HL-60 (cell line): ENCODE results near the gene ANXA3.

Source experiments
- DNase-seq, 2 experiments: peaks; one replicate each; pipeline ENCODE4 v3.0.0-alpha.2; 2010 to 2020; ENCODE audit warnings: low read depth in 1 of 2, low spot score in 1 of 2
- H3K27ac ChIP-seq: fragments of 250-450 bp; sonication (Bioruptor Pico); replicated peaks from 2 replicates; pipeline ENCODE4 v1.5.1; 2020; ENCODE audit warnings: mild to moderate bottlenecking, moderate library complexity
- H3K27me3 ChIP-seq: fragments of 250-450 bp; sonication (Bioruptor Pico); 2 replicates; pipeline ENCODE4 v1.5.1; 2021; ENCODE audit warnings: mild to moderate bottlenecking, moderate library complexity; ENCODE audit not compliant: insufficient read depth, poor library complexity, severe bottlenecking
- H3K4me3 ChIP-seq: replicated peaks from 2 replicates; pipeline ENCODE4 v1.5.1; 2011; ENCODE audit warnings: mild to moderate bottlenecking, control low read depth, low read length; ENCODE audit not compliant: insufficient read depth
- GABPA ChIP-seq: IDR thresholded peaks from 2 replicates; pipeline ENCODE4 v1.6.1; 2012; ENCODE audit warnings: low read depth
- POLR2AphosphoS5 ChIP-seq: IDR thresholded peaks from 2 replicates; pipeline ENCODE4 v1.6.1; 2012; ENCODE audit warnings: low read depth
- SPI1 ChIP-seq: IDR thresholded peaks from 2 replicates; pipeline ENCODE4 v1.6.1; 2012; ENCODE audit warnings: low read depth, mild to moderate bottlenecking, borderline replicate concordance
- TF ChIP-seq, protein P1 (sequence below): IDR thresholded peaks from 2 replicates; pipeline ENCODE4 v1.6.1; 2012; ENCODE audit warnings: low read depth; ENCODE audit not compliant: insufficient replicate concordance
- TF ChIP-seq, protein P2 (sequence below): IDR thresholded peaks from one replicate; pipeline ENCODE4 v1.5.1; 2011; ENCODE audit warnings: low read length, control low read depth, inconsistent platforms; ENCODE audit not compliant: insufficient read depth

Gene ANXA3

DNA sequence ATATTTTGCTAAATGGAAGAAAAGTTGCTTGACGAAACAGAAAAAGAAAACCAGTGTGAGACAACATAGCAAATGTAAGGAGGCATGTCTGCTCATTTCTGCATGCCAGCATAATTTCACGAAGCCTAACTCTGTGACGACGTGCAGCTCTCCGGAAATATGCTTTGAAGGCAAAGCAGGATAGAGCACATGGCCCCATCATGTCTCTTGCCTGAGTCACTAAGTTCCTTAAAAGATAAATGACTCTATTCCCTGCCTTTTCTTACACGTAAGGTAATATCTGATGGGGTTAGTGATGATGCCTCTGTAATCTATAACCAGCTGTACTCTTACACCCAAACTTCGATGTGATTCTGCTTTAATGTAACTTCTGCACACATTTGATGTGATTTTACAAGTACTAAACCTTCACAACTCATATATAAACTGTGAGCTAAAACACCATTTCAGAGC lies 64.5 kb downstream of the ANXA3 start:
- no peak for DNase-seq
- Histone ChIP-seq H3K27me3 (no peaks in the 10 kb centered on the region), H3K27ac (no peak overlapping the region), H3K4me3 (no peak overlapping the region)
- TF ChIP-seq SPI1 (no peak), GABPA (no peak)
- TF ChIP-seq, protein P1, sequence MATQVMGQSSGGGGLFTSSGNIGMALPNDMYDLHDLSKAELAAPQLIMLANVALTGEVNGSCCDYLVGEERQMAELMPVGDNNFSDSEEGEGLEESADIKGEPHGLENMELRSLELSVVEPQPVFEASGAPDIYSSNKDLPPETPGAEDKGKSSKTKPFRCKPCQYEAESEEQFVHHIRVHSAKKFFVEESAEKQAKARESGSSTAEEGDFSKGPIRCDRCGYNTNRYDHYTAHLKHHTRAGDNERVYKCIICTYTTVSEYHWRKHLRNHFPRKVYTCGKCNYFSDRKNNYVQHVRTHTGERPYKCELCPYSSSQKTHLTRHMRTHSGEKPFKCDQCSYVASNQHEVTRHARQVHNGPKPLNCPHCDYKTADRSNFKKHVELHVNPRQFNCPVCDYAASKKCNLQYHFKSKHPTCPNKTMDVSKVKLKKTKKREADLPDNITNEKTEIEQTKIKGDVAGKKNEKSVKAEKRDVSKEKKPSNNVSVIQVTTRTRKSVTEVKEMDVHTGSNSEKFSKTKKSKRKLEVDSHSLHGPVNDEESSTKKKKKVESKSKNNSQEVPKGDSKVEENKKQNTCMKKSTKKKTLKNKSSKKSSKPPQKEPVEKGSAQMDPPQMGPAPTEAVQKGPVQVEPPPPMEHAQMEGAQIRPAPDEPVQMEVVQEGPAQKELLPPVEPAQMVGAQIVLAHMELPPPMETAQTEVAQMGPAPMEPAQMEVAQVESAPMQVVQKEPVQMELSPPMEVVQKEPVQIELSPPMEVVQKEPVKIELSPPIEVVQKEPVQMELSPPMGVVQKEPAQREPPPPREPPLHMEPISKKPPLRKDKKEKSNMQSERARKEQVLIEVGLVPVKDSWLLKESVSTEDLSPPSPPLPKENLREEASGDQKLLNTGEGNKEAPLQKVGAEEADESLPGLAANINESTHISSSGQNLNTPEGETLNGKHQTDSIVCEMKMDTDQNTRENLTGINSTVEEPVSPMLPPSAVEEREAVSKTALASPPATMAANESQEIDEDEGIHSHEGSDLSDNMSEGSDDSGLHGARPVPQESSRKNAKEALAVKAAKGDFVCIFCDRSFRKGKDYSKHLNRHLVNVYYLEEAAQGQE = no peak
- TF ChIP-seq, protein P2, sequence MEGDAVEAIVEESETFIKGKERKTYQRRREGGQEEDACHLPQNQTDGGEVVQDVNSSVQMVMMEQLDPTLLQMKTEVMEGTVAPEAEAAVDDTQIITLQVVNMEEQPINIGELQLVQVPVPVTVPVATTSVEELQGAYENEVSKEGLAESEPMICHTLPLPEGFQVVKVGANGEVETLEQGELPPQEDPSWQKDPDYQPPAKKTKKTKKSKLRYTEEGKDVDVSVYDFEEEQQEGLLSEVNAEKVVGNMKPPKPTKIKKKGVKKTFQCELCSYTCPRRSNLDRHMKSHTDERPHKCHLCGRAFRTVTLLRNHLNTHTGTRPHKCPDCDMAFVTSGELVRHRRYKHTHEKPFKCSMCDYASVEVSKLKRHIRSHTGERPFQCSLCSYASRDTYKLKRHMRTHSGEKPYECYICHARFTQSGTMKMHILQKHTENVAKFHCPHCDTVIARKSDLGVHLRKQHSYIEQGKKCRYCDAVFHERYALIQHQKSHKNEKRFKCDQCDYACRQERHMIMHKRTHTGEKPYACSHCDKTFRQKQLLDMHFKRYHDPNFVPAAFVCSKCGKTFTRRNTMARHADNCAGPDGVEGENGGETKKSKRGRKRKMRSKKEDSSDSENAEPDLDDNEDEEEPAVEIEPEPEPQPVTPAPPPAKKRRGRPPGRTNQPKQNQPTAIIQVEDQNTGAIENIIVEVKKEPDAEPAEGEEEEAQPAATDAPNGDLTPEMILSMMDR = no peak

DNA sequence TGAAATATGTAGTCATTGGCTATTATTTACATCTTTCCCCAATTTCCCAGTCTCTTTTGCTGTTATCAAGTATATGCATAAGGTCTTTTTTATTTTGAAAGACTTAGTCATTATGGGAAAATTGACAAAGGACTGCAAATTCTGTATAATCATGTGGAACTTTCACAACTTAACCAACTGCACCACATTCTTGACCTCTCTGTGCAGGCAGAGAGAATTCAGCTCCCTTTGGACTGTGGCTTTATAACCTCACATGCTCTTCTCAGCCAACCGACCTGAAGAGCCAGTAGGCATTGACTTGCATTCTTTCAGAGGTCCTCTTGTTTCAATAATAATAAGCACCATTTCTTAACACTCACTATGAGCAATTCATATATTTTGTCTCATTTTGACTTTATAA lies 66.9 kb downstream of the ANXA3 start:
- Histone ChIP-seq H3K4me3 (no peak overlapping the region), H3K27ac (no peak overlapping the region), H3K27me3 (no peaks in the 10 kb centered on the region)
- TF ChIP-seq SPI1 (no peak), GABPA (no peak), POLR2AphosphoS5 (no peak)
- TF ChIP-seq, protein P2 = no peak
- TF ChIP-seq, protein P1 = no peak
- no peak for DNase-seq

DNA sequence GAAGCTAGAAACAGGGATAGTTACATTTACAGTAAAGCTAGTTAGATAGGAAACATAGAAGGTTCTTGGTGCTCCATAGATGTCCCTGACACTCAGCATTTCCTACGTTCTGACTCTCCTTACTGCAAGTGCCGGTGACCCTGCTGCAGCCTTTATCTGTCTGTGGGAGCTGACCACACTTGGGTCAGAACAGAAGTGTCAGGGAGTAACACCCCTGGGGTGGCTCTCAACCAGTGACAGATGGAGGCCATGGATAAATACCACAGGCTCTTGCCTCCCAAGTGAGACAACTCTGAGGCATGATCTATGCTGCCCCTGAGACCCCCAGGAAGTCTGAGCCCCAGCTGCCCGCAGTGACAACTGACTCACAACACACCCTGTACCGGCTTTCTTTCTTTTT lies 69.8 kb downstream of the ANXA3 start:
- TF ChIP-seq, protein P2 = no peak
- Histone ChIP-seq H3K4me3 (no peak overlapping the region), H3K27ac (no peak overlapping the region)

DNA sequence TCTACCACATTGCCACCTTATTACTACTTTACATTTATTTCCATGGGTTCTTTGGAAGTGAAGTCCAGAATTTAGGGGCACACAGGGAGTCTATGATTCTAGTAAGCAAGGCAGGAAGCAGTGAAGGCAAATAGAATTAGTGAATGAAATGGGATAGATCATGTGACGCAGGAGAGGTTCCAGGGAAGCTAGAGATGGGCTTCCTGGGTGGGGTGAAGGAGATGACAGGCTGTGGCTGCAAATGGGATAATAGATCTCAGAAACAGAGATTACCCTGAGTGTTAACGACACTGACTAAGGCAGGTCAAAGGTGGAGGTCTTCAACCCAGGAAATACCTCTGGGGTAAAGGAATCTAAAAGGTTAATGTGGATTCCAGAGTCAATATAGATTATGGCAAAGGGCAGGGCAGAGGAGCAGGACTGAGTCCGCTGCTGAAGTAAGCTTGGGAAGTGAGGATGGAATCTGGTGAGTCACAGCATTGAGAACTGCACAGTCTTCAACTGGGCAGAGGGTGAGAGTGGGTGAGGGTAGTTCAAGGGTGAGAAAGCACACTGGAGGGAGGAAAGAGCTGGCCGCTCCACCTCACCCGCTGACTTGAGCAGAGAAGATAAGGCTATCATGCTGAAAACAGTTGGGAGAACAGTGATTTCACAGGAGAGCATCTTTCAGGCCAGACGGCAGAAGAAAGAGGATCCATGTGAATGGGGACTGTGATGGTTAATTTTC lies 70.8 kb downstream of the ANXA3 start:
- Histone ChIP-seq H3K27ac (no peak overlapping the region), H3K4me3 (no peak overlapping the region), H3K27me3 (no peaks in the 10 kb centered on the region)
- TF ChIP-seq POLR2AphosphoS5 (no peak), GABPA (no peak), SPI1 (no peak)
- TF ChIP-seq, protein P1 = no peak
- TF ChIP-seq, protein P2 = no peak
- DNase-seq = no peak

More for the DNA sequence above, 69.8 kb downstream of the ANXA3 start:
- DNase-seq = no peak
- no peaks in the 10 kb centered on the region for H3K27me3 ChIP-seq
